A549 (cell line): ENCODE results near the gene TMEM51. TPM values are rescaled to one million over a fixed set of nuclear protein-coding genes. Genes with fewer than 3 reads are reported as not detected.

ENCODE experiments used
- ATAC-seq, 2 experiments: fragments of 200-7000 bp in 1 of 2; fragments of >200 bp in 1 of 2; cut with Nextera tagmentation in 1 of 2; cut with Tn5 transposase in 1 of 2; 3 replicates each; pipeline versions ENCODE4 v1.8.0 to v1.9.1; 2018 to 2020; ENCODE audit warnings: mild to moderate bottlenecking in 1 of 2, moderate library complexity in 1 of 2
- CTCF ChIA-PET: fragments of 300-600 bp; sonication (Branson Sonifier 250); formaldehyde crosslinking; extraction: SDS; loops from one replicate; lab custom pipeline; 2021; ENCODE audit warnings: antibody characterized with exemption, inconsistent platforms; lab: Yijun Ruan, JAX
- POLR2A ChIA-PET: fragments of 350-600 bp; formaldehyde crosslinking; extraction: SDS; loops from one replicate; lab custom pipeline; 2021; ENCODE audit warnings: antibody characterized with exemption, inconsistent platforms; lab: Yijun Ruan, JAX
- DNase-seq, 2 experiments: peaks; one replicate each; pipeline versions ENCODE4 v3.0.0 to v3.0.0-alpha.2; 2011 to 2016; ENCODE audit warnings: low read depth in 1 of 2, low spot score in 1 of 2
- FAIRE-seq: peaks from 2 replicates; lab custom pipeline; 2011; peaks lifted over from hg19 to GRCh38; lab: Jason Lieb, UNC
- H3K27ac ChIP-seq, 2 experiments: fragments of >200 bp; sonication (Bioruptor Twin); formaldehyde crosslinking; 3 replicates each; pipeline ENCODE4 v1.5.1; 2016 to 2017
- H3K4me1 ChIP-seq: fragments of >200 bp; sonication (Bioruptor Twin); formaldehyde crosslinking; 3 replicates; pipeline ENCODE4 v1.6.1; 2016
- H3K4me2 ChIP-seq: fragments of >200 bp; sonication (Bioruptor Twin); formaldehyde crosslinking; 3 replicates; pipeline ENCODE4 v1.6.1; 2016
- H3K4me3 ChIP-seq: fragments of >200 bp; sonication (Bioruptor Twin); formaldehyde crosslinking; 3 replicates; pipeline ENCODE4 v1.5.1; 2016
- H3K9me3 ChIP-seq: fragments of >200 bp; sonication (Bioruptor Twin); formaldehyde crosslinking; 3 replicates; pipeline ENCODE4 v1.6.1; 2016
- CBX2 ChIP-seq: fragments of 200-600 bp; sonication (generic); IDR thresholded peaks from 2 replicates; pipeline ENCODE4 v1.6.1; 2016; ENCODE audit warnings: low read depth, mild to moderate bottlenecking, borderline replicate concordance
- HEYL ChIP-seq: fragments of 250-450 bp; sonication (Bioruptor Pico); IDR thresholded peaks from 2 replicates; pipeline ENCODE4 v1.8.0; 2021; ENCODE audit warnings: mild to moderate bottlenecking, moderate library complexity
- RFX5 ChIP-seq: fragments of 450-650 bp; IDR thresholded peaks from 2 replicates; pipeline ENCODE4 v1.7.1; 2014; ENCODE audit warnings: antibody characterized with exemption, mild to moderate bottlenecking, moderate library complexity
- TFCP2L1 ChIP-seq: fragments of 250-450 bp; sonication (Bioruptor Pico); IDR thresholded peaks from 2 replicates; pipeline ENCODE4 v1.5.0; 2021; ENCODE audit warnings: mild to moderate bottlenecking
- WGBS: methylation state at CpG from one replicate; pipeline ENCODE4 v1.1.6; 2017; ENCODE audit errors: missing lambda C conversion rate; 5-methylcytosine and 5-hydroxymethylcytosine counted together
- polyA plus RNA-seq, 4 experiments: library from polyadenylated mRNA; depleted of rRNA in 3 of 4; stranded (reverse); fragments of >200 nt; fragmentation: RNase III in 1 of 4; extraction: RNeasy Plus Mini Kit Qiagen cat#74134 plus additional on column Dnase treatment in 1 of 4; gene quantifications; 2 replicates in 3 of 4; 3 replicates in 1 of 4; pipeline ENCODE4 v1.2.3, GENCODE V29; 2011 to 2017
- TF ChIP-seq, protein P1 (sequence below): fragments of >200 bp; sonication (Bioruptor Twin); formaldehyde crosslinking; IDR thresholded peaks from 3 replicates; pipeline ENCODE4 v1.5.1; 2016

Gene TMEM51
- polyA plus RNA-seq, 2 of the 4 experiments (the other 2 are of a cell fraction): 20.0 to 22.8 TPM

- WGBS: 47% methylated on average over 2 of the region's 2 CpGs
- ATAC-seq: no peak
- H3K9me3 ChIP-seq: no peaks in the 10 kb centered on the region
- TF ChIP-seq RFX5: no peak
- TF ChIP-seq TFCP2L1 (CRISPR knock-in tag): no peak
- TF ChIP-seq CBX2: no peak
- no peak for TF ChIP-seq HEYL (CRISPR knock-in tag)
- TF ChIP-seq, protein P1, sequence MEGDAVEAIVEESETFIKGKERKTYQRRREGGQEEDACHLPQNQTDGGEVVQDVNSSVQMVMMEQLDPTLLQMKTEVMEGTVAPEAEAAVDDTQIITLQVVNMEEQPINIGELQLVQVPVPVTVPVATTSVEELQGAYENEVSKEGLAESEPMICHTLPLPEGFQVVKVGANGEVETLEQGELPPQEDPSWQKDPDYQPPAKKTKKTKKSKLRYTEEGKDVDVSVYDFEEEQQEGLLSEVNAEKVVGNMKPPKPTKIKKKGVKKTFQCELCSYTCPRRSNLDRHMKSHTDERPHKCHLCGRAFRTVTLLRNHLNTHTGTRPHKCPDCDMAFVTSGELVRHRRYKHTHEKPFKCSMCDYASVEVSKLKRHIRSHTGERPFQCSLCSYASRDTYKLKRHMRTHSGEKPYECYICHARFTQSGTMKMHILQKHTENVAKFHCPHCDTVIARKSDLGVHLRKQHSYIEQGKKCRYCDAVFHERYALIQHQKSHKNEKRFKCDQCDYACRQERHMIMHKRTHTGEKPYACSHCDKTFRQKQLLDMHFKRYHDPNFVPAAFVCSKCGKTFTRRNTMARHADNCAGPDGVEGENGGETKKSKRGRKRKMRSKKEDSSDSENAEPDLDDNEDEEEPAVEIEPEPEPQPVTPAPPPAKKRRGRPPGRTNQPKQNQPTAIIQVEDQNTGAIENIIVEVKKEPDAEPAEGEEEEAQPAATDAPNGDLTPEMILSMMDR: no peak
- TF ChIP-seq, all 56 proteins: peak for 0
- H3K27ac ChIP-seq: no peak overlapping the region
- CTCF ChIA-PET: interaction anchor here (1.3 kb wide), 1 partner anchor 10 kb away, joined by 3 read pairs; no protein-coding TSS in a partner anchor
- peaks cover 13% of the 10 kb centered on the region for H3K4me1 ChIP-seq
- DNase-seq (no peak), FAIRE-seq (no peak)
- POLR2A ChIA-PET: no interaction called here
- no peak overlapping the region for H3K4me3 ChIP-seq
- no peak overlapping the region for H3K4me2 ChIP-seq
Observed at GRCh38 chr1:15264769-15265168, 111.2 kb downstream of the TMEM51 start.

Other genes with a start within 250 kb of the TMEM51 start
- gene FHAD1, start 93.5 kb downstream of the TMEM51 start, polyA plus RNA-seq (2011; rRNA removed): 0.28 and 0.31 TPM in 2 replicates
- 0.32 to 0.45 TPM (median 0.37 TPM) in 3 replicates for gene FHAD1, start 93.5 kb downstream of the TMEM51 start, polyA plus RNA-seq (2017; fragmentation: RNase III; extraction: RNeasy Plus Mini Kit Qiagen cat#74134 plus additional on column Dnase treatment)